Ovary (tissue), 9 donors: ENCODE measurements around the gene ZNF90. TPM values are rescaled to one million over a fixed set of nuclear protein-coding genes. Genes with fewer than 3 reads are reported as not detected.
A peak's percentile ranks its signal among the peaks of the same experiment; 100 is the strongest.
"Not testable (repeated sequence)": the region's sequence is repeated elsewhere in the genome, so short reads cannot be mapped to it uniquely, and the experiment has no call there.

Experiments
- DNase-seq, 5 donors: peaks; one replicate each; pipeline ENCODE4 v3.0.0-alpha.2; 2019 to 2020
- H3K27ac ChIP-seq, 2 donors: fragments of 200-600 bp; one replicate each; pipeline versions ENCODE4 v1.5.1 to v1.8.0; 2019 to 2022
- H3K27me3 ChIP-seq: fragments of 200-600 bp; one replicate; pipeline ENCODE4 v1.8.0; 2022
- H3K36me3 ChIP-seq: fragments of 200-600 bp; sonication (generic); one replicate; pipeline ENCODE4 v1.5.1; 2019
- H3K4me1 ChIP-seq: one replicate; pipeline ENCODE4 v1.8.1; 2013; ENCODE audit warnings: mild to moderate bottlenecking, moderate library complexity; ENCODE audit not compliant: insufficient read depth
- H3K4me3 ChIP-seq: fragments of 200-600 bp; sonication (generic); one replicate; pipeline ENCODE4 v1.5.1; 2017
- H3K9me3 ChIP-seq, 2 donors: fragments of 200-600 bp in 1 of 2; sonication (generic) in 1 of 2; one replicate each; pipeline versions ENCODE4 v1.5.1 to v1.8.1; 2013 to 2019; ENCODE audit warnings: mild to moderate bottlenecking in 1 of 2, moderate library complexity in 1 of 2
- CTCF ChIP-seq, 3 donors: fragments of 450-650 bp in 2 of 3; fragments of 200-600 bp in 1 of 3; IDR thresholded peaks; one replicate each; pipeline versions ENCODE4 v1.5.1 to v1.8.0; 2016 to 2022; ENCODE audit warnings: antibody characterized with exemption in 3 of 3, mild to moderate bottlenecking in 1 of 3
- EP300 ChIP-seq: sonication (generic); formaldehyde crosslinking; IDR thresholded peaks from one replicate; pipeline ENCODE4 v1.6.1; 2017; ENCODE audit warnings: antibody characterized with exemption
- POLR2A ChIP-seq: fragments of 450-650 bp; IDR thresholded peaks from one replicate; pipeline ENCODE4 v1.6.1; 2017; ENCODE audit warnings: antibody characterized with exemption, mild to moderate bottlenecking, moderate library complexity
- WGBS, 3 donors: extraction: QIAGEN DNeasy Blood & Tissue Kit in 1 of 3; methylation state at CpG; one replicate each; pipeline versions ENCODE4 v1.1.5 to v1.1.7; 2013 to 2017; 5-methylcytosine and 5-hydroxymethylcytosine counted together
- intact Hi-C, 4 donors: fragments of 100-400 bp; cut with DNase I; formaldehyde crosslinking; loops; one replicate each; pipeline versions ENCODE4 v1.11.0 to v1.15.1; 2022 to 2023
- polyA plus RNA-seq, 2 donors: library from polyadenylated mRNA; stranded (reverse); fragments of 200-250 nt in 1 of 2; fragments of 350-450 nt in 1 of 2; fragmentation: Illumina TruSeq in 1 of 2; extraction: RNeasy Lipid Tissue Mini Kit (QIAGEN cat#74804) in 1 of 2; gene quantifications; one replicate each; pipeline ENCODE4 v1.2.3, GENCODE V29; 2013 to 2014
- total RNA-seq, 7 donors: library from RNA; depleted of rRNA in 2 of 7; stranded (reverse); fragments of >200 nt in 2 of 7; fragmentation: NEBNext Ultra II Directional in 3 of 7; extraction: Animal tissue kit (Norgen Biotek cat#: 25700) in 3 of 7; gene quantifications; one replicate each; pipeline versions ENCODE4 v1.1.0 to v1.2.4, GENCODE V29; 2016 to 2023
- donor health status: DM: no; HTN: no; CAD: no; lungs with moderate emphysema.
- donor health status: DM: no; HTN: no; CAD: no.
- donor health status: Bipolar disorder and iron deficiency.
- donor health status: DM: yes; HTN: yes; CAD: no.
- donor health status: DM: no; HTN: no; CAD: no.
- donor health status: DM: yes; HTN: yes; CAD: no.

ZNF90 gene
- total and polyA plus RNA-seq, 9 donors = 3.6 to 11.3 (median 7.7) TPM

- Histone ChIP-seq H3K4me3 (peak within 1 kb of the TSS; percentile 67), H3K36me3 (no peaks in the 10 kb centered on the region), H3K4me1 (no peaks in the 10 kb centered on the region), H3K27me3 (no peaks in the 10 kb centered on the region), H3K27ac (peak within 1 kb of the TSS in 1 of 2 donors; percentile 29), H3K9me3 (no peaks in the 10 kb centered on the region)
- DNase-seq = peak; percentile 92 to 97 (median 96)
- 0% methylated on average over 16 to 25 of the region's 25 CpGs for WGBS, 3 donors
- intact Hi-C loops = no loop called here
- no peak for TF ChIP-seq EP300
- no peak for TF ChIP-seq POLR2A
Observed at GRCh38 chr19:20039203-20039723, 38.5 kb upstream of the ZNF90 start, which contains the start of gene ZNF682. Gene ZNF682 (minus strand): TSS chr19:20039505. CDS start chr19:20039345, 160 bp downstream.

GRCh38 chr19:20044663-20045062 is 33.1 kb upstream of the ZNF90 start:
- no peak overlapping the region for H3K27ac ChIP-seq
- H3K27me3 ChIP-seq = no peaks in the 10 kb centered on the region
- no peaks in the 10 kb centered on the region for H3K9me3 ChIP-seq
- no peaks in the 10 kb centered on the region for H3K4me1 ChIP-seq
- WGBS, 3 donors = 6 to 14% (median 12%) methylated on average over 3 of the region's 3 CpGs
- no peak for TF ChIP-seq CTCF (IDR thresholded peaks at IDR 0.05)
- no peak for TF ChIP-seq POLR2A
- TF ChIP-seq EP300 = no peak
- H3K4me3 ChIP-seq = no peak overlapping the region
- DNase-seq = no peak
- H3K36me3 ChIP-seq = no peaks in the 10 kb centered on the region
- intact Hi-C loops = no loop called here

GRCh38 chr19:20045742-20046141 is 32.1 kb upstream of the ZNF90 start:
- WGBS, 3 donors = 46 to 63% (median 60%) methylated on average over 5 of the region's 5 CpGs
- DNase-seq, H3K4me1 ChIP-seq, H3K27me3 ChIP-seq, H3K9me3 ChIP-seq, H3K36me3 ChIP-seq, H3K27ac ChIP-seq, intact Hi-C loops, H3K4me3 ChIP-seq: not testable (repeated sequence)

- no peaks in the 10 kb centered on the region for H3K4me1 ChIP-seq
- peak; percentile 88 to 96 (median 92) for DNase-seq
- no peak for TF ChIP-seq CTCF (IDR thresholded peaks at IDR 0.05)
- no peaks in the 10 kb centered on the region for H3K36me3 ChIP-seq
- no peaks in the 10 kb centered on the region for H3K27me3 ChIP-seq
- H3K27ac ChIP-seq = peak overlapping the region in 1 of 2 donors; percentile 70
- WGBS, 3 donors = 0 to 1% (median 1%) methylated on average over 42 to 43 of the region's 43 CpGs
- H3K9me3 ChIP-seq = no peaks in the 10 kb centered on the region
- peak overlapping the region; percentile 51 for H3K4me3 ChIP-seq
- intact Hi-C loops = no loop called here
Observed at GRCh38 chr19:20051841-20052768, 25.7 kb upstream of the ZNF90 start.

- H3K9me3 ChIP-seq, intact Hi-C loops, DNase-seq, H3K27me3 ChIP-seq, H3K4me3 ChIP-seq, H3K4me1 ChIP-seq, H3K27ac ChIP-seq, H3K36me3 ChIP-seq: not testable (repeated sequence)
Observed at GRCh38 chr19:20058738-20059137, 19.1 kb upstream of the ZNF90 start.

- no peak for TF ChIP-seq POLR2A
- TF ChIP-seq EP300 = no peak
- TF ChIP-seq CTCF (IDR thresholded peaks at IDR 0.05) = no peak
- Histone ChIP-seq H3K4me3 (no peak overlapping the region), H3K27ac (no peak overlapping the region), H3K36me3 (no peaks in the 10 kb centered on the region), H3K4me1 (no peaks in the 10 kb centered on the region), H3K9me3 (no peaks in the 10 kb centered on the region), H3K27me3 (no peaks in the 10 kb centered on the region)
- no peak for DNase-seq
- intact Hi-C loops = no loop called here
- whole genome bisulfite sequencing, 3 donors = 56 to 61% (median 58%) methylated on average over 1 of the region's 1 CpG
Observed at GRCh38 chr19:20060282-20060681, 17.5 kb upstream of the ZNF90 start.
